ENCODE results near the gene VPS36. TPM values are rescaled to one million over a fixed set of nuclear protein-coding genes. Genes with fewer than 3 reads are reported as not detected.
"Not testable (repeated sequence)": the region's sequence is repeated elsewhere in the genome, so short reads cannot be mapped to it uniquely, and the experiment has no call there.

Gene VPS36
- total RNA-seq, 1 experiment from 2014 or later: 29.2 TPM

GRCh38 chr13:52488763-52489162 is 38.3 kb upstream of the VPS36 start:
- not testable (repeated sequence) for DNase-seq; H3K4me1 ChIP-seq (ENCODE audit: insufficient read depth, low read length); H4K20me1 ChIP-seq (ENCODE audit: control insufficient read depth, insufficient read depth, insufficient read length); H2AFZ ChIP-seq (ENCODE audit: low read length); H2BK120ac ChIP-seq (ENCODE audit: low read depth, low read length, poor library complexity, severe bottlenecking); H2AK5ac ChIP-seq (ENCODE audit: insufficient read length, low read length); H3K79me2 ChIP-seq (ENCODE audit: insufficient read depth, low read length); H3K27me3 ChIP-seq (ENCODE audit: insufficient read depth, low read length); H3K27ac Mint-ChIP-seq; H3K27me3 Mint-ChIP-seq (ENCODE audit: low read depth); H4K8ac ChIP-seq (replicated peaks; ENCODE audit: insufficient read length, low read depth, low read length); H3K36me3 Mint-ChIP-seq (ENCODE audit: insufficient read depth in 1 of 3, low read depth in 3 of 3); H3T11ph ChIP-seq (ENCODE audit: low read length); H3K14ac ChIP-seq (ENCODE audit: insufficient read depth, low read length); H2BK20ac ChIP-seq (ENCODE audit: low read depth, low read length, poor library complexity, severe bottlenecking); H3K27ac ChIP-seq (ENCODE audit: insufficient read length, low read depth, low read length); H3K23me2 ChIP-seq (ENCODE audit: insufficient read length, low read depth, low read length, poor library complexity, severe bottlenecking); H3K4ac ChIP-seq (ENCODE audit: low read depth, low read length); H4K5ac ChIP-seq (ENCODE audit: insufficient read length, low read depth, low read length); H3K56ac ChIP-seq (ENCODE audit: insufficient read length, low read depth, low read length); H3K9me3 ChIP-seq (ENCODE audit: control insufficient read depth, low read depth, low read length); H2BK15ac ChIP-seq (ENCODE audit: low read depth, low read length); H3K18ac ChIP-seq (ENCODE audit: insufficient read length, low read depth, low read length); H3K9ac ChIP-seq (ENCODE audit: extremely low read depth, insufficient read length, low read length); H2BK12ac ChIP-seq (ENCODE audit: insufficient read length, low read depth, low read length); H3K9me3 Mint-ChIP-seq; H3K4me2 ChIP-seq (ENCODE audit: insufficient read depth, insufficient read length, low read length); H3K23ac ChIP-seq (ENCODE audit: insufficient read length, low read depth, low read length); H4K91ac ChIP-seq (ENCODE audit: insufficient read length, low read depth, low read length); H3K4me1 Mint-ChIP-seq; H3K4me3 Mint-ChIP-seq; H2BK5ac ChIP-seq (ENCODE audit: insufficient read length, low read length); H3K79me1 ChIP-seq (ENCODE audit: insufficient read depth, low read depth, low read length, poor library complexity, severe bottlenecking)
- WGBS (ENCODE audit: extremely low coverage, insufficient read length, low lambda C conversion rate): no CpG with 5 or more reads among the region's 22 CpGs

- H3T11ph ChIP-seq (ENCODE audit: low read length); DNase-seq; H3K79me1 ChIP-seq (ENCODE audit: insufficient read depth, low read depth, low read length, poor library complexity, severe bottlenecking); H3K56ac ChIP-seq (ENCODE audit: insufficient read length, low read depth, low read length); H3K4ac ChIP-seq (ENCODE audit: low read depth, low read length); H3K36me3 Mint-ChIP-seq (ENCODE audit: insufficient read depth in 1 of 3, low read depth in 3 of 3); H4K91ac ChIP-seq (ENCODE audit: insufficient read length, low read depth, low read length); H3K79me2 ChIP-seq (ENCODE audit: insufficient read depth, low read length); H3K9ac ChIP-seq (ENCODE audit: extremely low read depth, insufficient read length, low read length); H4K5ac ChIP-seq (ENCODE audit: insufficient read length, low read depth, low read length); H3K4me1 ChIP-seq (ENCODE audit: insufficient read depth, low read length); H3K9me3 Mint-ChIP-seq; H2BK120ac ChIP-seq (ENCODE audit: low read depth, low read length, poor library complexity, severe bottlenecking); H3K9me3 ChIP-seq (ENCODE audit: control insufficient read depth, low read depth, low read length); H3K14ac ChIP-seq (ENCODE audit: insufficient read depth, low read length); H4K20me1 ChIP-seq (ENCODE audit: control insufficient read depth, insufficient read depth, insufficient read length); H3K27ac Mint-ChIP-seq; H2AFZ ChIP-seq (ENCODE audit: low read length); H3K18ac ChIP-seq (ENCODE audit: insufficient read length, low read depth, low read length); H2BK12ac ChIP-seq (ENCODE audit: insufficient read length, low read depth, low read length); H3K27me3 Mint-ChIP-seq (ENCODE audit: low read depth); H3K23ac ChIP-seq (ENCODE audit: insufficient read length, low read depth, low read length); H3K4me3 Mint-ChIP-seq; H3K4me1 Mint-ChIP-seq; H3K27me3 ChIP-seq (ENCODE audit: insufficient read depth, low read length); H3K27ac ChIP-seq (ENCODE audit: insufficient read length, low read depth, low read length); H3K23me2 ChIP-seq (ENCODE audit: insufficient read length, low read depth, low read length, poor library complexity, severe bottlenecking); H3K4me2 ChIP-seq (ENCODE audit: insufficient read depth, insufficient read length, low read length); H2AK5ac ChIP-seq (ENCODE audit: insufficient read length, low read length); H2BK15ac ChIP-seq (ENCODE audit: low read depth, low read length); H4K8ac ChIP-seq (replicated peaks; ENCODE audit: insufficient read length, low read depth, low read length); H2BK5ac ChIP-seq (ENCODE audit: insufficient read length, low read length); H2BK20ac ChIP-seq (ENCODE audit: low read depth, low read length, poor library complexity, severe bottlenecking): not testable (repeated sequence)
- no CpG with 5 or more reads among the region's 2 CpGs for WGBS (ENCODE audit: extremely low coverage, insufficient read length, low lambda C conversion rate)
Observed at GRCh38 chr13:52487078-52487477, 36.6 kb upstream of the VPS36 start.
